Anterior cingulate cortex (tissue), 58 donors: ENCODE results near the gene FRYL.
"Not testable (repeated sequence)": the region's sequence is repeated elsewhere in the genome, so short reads cannot be mapped to it uniquely, and the experiment has no call there.

ENCODE experiments used
- DNase-seq, 58 donors: peaks; one replicate each; lab custom pipeline; 2025; lab: John Stamatoyannopoulos, UW

The FRYL gene

GRCh38 chr4:48668254-48669017, 111.6 kb downstream of the FRYL start:
- DNase-seq: no peak

- no peak for DNase-seq
Observed at GRCh38 chr4:48667148-48667547, 112.9 kb downstream of the FRYL start.

GRCh38 chr4:48665555-48666186, 114.4 kb downstream of the FRYL start:
- no peak for DNase-seq

DNA sequence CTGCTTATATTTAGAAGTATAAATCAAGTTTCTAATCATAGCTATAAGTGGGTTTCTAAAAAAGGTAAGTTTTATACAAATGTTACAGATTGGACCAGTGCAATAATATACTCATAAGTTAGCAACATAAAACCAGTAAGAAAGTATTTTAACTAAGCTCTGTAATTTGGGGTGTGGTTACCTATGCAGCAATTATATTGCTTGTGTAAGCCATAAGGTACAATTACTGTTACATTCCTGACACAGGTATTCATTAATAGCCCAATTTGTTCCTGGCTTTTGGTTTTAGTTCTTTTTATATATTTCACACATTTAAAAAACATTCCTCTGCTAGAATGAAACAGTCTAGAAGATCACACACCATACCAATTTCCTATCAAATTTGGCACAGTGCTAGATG, 115.1 kb downstream of the FRYL start:
- no peak for DNase-seq

DNA sequence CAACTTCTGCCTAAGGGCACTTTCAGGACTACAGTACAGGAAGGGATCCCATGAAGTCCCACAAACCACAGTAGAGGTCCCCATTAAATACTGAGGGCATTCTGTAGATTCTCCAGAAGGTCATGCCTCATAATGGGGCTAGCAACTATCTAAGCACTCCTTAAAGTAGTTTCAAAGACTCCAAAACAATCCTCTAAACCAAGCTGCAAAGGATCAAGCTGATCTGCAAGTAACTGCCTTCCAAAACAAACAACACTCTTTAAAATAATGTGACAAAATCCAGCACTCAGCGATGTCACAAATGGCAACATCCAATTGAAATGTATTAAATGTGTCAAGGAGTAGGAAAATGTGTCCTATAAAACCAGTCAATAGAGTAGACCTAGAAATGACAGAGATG, 118.7 kb downstream of the FRYL start:
- no peak for DNase-seq

- no peak for DNase-seq
Observed at GRCh38 chr4:48660347-48660746, 119.7 kb downstream of the FRYL start.

DNA sequence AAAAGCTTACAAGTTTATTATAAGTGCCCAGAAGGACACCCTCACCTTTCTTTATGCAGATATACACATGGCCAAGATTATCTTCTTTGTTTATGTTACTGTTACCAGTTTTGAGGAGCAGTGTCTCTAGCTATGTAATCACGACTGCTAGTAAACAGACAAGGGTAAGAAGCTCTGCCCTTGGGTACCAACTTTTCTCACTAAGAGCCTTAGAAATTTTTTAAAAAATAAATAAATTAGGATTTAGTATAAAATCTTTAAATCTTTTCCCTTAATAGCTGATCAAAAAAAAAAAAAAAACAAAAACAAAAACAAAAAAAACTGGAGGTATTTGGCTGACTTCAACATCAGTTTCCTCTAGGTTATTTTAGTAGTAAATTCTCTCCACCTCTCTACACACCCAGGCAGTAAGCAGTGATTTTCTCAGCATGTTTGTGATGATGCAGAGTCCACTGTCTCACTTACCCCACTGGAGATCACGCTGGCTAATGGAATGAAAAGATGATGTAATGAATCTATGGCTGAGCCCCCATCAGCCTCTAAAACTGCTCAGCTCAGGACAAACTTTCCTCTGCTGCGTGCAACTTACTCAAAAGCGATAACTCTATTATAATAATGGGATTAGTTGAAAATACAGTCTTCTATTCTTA, 125.9 kb downstream of the FRYL start:
- no peak for DNase-seq

GRCh38 chr4:48653217-48654014, 126.7 kb downstream of the FRYL start:
- DNase-seq: peak in 55 of 58 donors; percentile 7 to 85 (median 57)

DNA sequence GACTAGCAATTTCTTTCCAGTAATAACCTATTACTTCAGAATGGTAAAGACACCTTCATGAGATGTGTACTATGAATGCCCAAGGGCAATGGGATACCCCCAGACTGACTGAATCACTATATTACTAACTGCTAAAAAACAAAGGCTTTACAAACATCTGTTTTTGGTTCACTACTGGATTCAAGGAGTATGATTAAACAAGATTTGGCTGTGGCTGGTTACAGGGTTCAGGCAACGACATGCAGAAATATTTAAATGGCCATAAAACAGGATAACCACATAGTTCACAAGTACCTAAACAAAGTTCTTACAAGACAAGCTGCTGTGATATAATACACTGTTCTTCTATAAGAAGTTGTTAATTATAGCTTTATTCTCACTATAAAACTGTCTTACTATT, 128.2 kb downstream of the FRYL start:
- DNase-seq: no peak

DNA sequence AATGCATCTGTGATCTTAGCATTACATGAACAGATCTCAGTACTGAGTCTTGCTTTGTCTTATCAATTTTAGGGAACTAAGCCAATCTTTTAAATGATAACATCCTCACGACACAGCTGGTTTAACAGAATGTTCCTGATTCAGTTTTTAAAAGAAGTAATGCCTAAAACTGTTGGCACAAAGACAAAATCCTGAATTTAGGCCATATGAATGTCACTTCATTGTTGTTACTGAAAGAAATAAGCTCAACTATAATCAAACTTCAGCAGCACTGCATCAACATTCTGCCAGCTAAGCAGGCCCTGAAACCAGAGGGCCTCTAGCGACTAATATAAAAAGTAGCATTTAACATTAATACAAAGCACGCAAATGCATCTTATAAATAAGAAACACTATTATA, 130.6 kb downstream of the FRYL start:
- DNase-seq: no peak

GRCh38 chr4:48645225-48645794, 134.8 kb downstream of the FRYL start:
- DNase-seq: no peak

- DNase-seq: no peak
Observed at GRCh38 chr4:48642421-48643374, 137.4 kb downstream of the FRYL start.

GRCh38 chr4:48641401-48641800, 138.7 kb downstream of the FRYL start:
- DNase-seq: no peak

DNA sequence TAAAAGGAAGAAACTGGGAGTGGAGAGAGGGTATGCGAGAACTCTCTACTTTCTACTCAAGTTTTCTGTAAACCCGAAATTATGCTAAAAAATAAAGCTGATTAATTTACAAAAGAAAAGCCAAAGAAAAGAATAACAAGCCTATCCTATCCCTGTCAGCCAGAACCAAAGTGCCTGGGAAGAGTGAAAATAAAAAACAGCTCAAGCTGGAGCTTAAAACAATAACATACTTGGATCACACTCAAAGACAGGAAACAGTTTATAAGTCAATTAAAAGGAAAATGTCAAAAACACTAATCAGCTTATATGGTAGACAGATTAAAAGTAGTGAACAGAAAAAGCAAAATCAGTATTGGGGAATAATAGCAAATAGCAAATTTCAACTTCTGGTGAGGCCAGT, 139.4 kb downstream of the FRYL start:
- DNase-seq: no peak

GRCh38 chr4:48640225-48640624, 139.9 kb downstream of the FRYL start:
- no peak for DNase-seq

DNA sequence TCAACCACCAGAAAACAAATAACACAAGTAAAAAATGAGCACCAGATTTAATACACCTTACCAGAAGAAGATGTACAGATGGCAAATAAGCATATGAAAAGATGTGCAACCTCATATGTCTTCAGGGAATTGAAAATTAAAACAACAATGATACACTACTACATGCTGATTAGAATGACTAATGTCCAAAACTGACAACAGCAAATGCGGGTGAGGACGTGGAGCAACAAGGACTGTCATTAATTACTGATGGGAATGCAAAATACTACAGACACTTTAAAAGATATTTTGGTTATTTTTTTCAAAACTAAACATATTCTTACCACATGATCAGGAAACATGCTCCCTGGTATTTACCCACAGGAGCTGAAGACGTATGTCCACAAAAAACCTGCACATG, 140.3 kb downstream of the FRYL start:
- DNase-seq: no peak

GRCh38 chr4:48638586-48638985, 141.5 kb downstream of the FRYL start:
- not testable (repeated sequence) for DNase-seq

- no peak for DNase-seq
Observed at GRCh38 chr4:48636911-48637310, 143.2 kb downstream of the FRYL start.

DNA sequence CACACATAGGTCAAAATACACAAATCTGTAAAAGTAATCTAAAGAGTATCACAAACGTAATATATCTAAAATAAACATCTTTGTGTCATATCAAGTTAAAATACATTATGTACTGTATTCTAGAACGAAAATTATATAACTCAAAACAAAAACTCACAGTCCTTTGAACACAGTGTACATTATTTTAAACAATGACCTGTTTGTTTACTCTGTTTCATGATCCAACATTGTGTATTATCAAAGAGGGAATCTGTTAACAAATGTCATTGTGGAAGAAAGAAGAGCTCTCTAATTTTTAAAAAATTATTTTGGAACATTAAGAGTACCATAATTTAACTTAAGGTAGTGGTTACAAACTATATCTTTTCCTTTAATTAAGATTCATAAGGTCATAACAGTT, 144.1 kb downstream of the FRYL start:
- DNase-seq: peak in 1 of 58 donors; percentile 13
